Urinary bladder (tissue), 4 donors: ENCODE data around the gene SPECC1. TPM values are rescaled to one million over a fixed set of nuclear protein-coding genes. Genes with fewer than 3 reads are reported as not detected.
"Not testable (repeated sequence)": the region's sequence is repeated elsewhere in the genome, so short reads cannot be mapped to it uniquely, and the experiment has no call there.

Source experiments
- DNase-seq: peaks from one replicate; pipeline ENCODE4 v3.0.0-alpha.2; 2015; ENCODE audit errors: extremely low spot score
- H3K27ac ChIP-seq: one replicate; pipeline ENCODE4 v1.5.1; 2013; ENCODE audit warnings: low read depth, mild to moderate bottlenecking, moderate library complexity
- H3K36me3 ChIP-seq: one replicate; pipeline ENCODE4 v1.6.1; 2013; ENCODE audit warnings: mild to moderate bottlenecking, moderate library complexity; ENCODE audit not compliant: insufficient read depth
- H3K4me1 ChIP-seq: one replicate; pipeline ENCODE4 v1.6.1; 2013; ENCODE audit warnings: mild to moderate bottlenecking, moderate library complexity; ENCODE audit not compliant: insufficient read depth
- H3K4me3 ChIP-seq: one replicate; pipeline ENCODE4 v1.5.1; 2013; ENCODE audit warnings: low read depth, low read length
- WGBS: extraction: QIAGEN DNeasy Blood & Tissue Kit; methylation state at CpG from one replicate; pipeline ENCODE4 v1.1.7; 2013; 5-methylcytosine and 5-hydroxymethylcytosine counted together
- polyA plus RNA-seq: library from polyadenylated mRNA; stranded (reverse); fragments of 200-250 nt; gene quantifications from one replicate; pipeline ENCODE4 v1.2.3, GENCODE V29; 2013
- total RNA-seq: library from RNA; depleted of rRNA; stranded (reverse); fragments of >200 nt; gene quantifications from one replicate; pipeline ENCODE4 v1.2.3, GENCODE V29; 2014
- donor health status: healthy with polysubstance abuse.
- donor health status: healthy.

The SPECC1 gene
- total and polyA plus RNA-seq, 2 donors, result 9.8 to 23.5 TPM

DNA sequence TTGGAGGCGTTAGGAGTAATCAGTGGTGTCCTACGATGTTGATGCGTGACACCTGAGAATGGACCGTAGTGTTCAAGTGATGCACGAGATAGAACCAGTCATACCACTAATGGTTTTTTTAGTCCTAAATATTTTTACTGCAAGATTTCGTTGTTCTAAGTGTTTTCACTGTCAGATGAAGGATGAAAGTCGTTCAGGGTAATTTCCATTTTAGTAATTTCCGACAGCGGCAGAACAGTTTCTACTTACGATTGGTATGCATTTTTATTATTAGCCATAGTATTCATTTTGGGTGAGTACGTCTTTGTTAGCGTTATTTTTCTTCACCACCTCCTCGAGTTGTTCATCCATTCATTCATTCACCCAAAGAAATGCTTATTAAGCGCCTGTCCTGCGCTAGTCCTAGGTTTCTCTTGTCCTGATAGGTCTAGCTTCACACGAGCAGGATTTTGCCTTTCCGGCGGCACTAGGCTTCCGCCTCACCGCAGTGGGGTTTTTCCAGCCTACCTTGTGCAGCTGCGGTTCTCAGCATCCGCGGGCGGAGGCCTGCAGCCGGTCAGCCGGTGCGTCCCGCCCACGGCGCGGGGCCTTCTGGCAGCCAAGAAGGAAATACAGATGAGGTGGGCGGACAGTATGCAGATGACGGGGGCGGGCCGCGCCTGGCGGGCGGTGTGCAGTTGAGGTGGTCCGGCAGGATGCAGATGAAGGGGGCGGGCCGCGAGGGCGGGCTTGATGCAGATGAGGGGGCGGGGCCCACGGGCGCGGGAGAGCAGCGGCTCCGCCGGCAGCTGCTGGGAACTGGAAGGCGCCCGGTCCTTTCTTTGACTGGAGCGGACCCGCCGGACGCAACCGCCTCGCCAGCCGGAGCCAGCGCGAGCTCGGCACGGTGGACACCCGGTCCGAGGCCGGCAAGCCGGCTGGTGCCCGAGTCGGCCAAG, 146.4 kb downstream of the SPECC1 start:
- Histone ChIP-seq H3K27ac (no peak overlapping the region), H3K36me3 (no peaks in the 10 kb centered on the region), H3K4me1 (no peaks in the 10 kb centered on the region), H3K4me3 (peak overlapping the region; percentile 67)
- WGBS, result 12% methylated on average over 69 of the region's 69 CpGs
- peak; percentile 87 for DNase-seq

GRCh38 chr17:20156196-20157000, 147.2 kb downstream of the SPECC1 start:
- WGBS, result 2% methylated on average over 72 of the region's 72 CpGs
- DNase-seq, result no peak
- no peaks in the 10 kb centered on the region for H3K36me3 ChIP-seq
- H3K4me3 ChIP-seq, result peak overlapping the region; percentile 67
- no peaks in the 10 kb centered on the region for H3K4me1 ChIP-seq
- no peak overlapping the region for H3K27ac ChIP-seq

GRCh38 chr17:20157001-20157310, 147.8 kb downstream of the SPECC1 start:
- Histone ChIP-seq H3K4me1 (no peaks in the 10 kb centered on the region), H3K36me3 (no peaks in the 10 kb centered on the region), H3K27ac (no peak overlapping the region), H3K4me3 (peak overlapping the region; percentile 67)
- 75% methylated on average over 12 of the region's 12 CpGs for WGBS
- no peak for DNase-seq

DNA sequence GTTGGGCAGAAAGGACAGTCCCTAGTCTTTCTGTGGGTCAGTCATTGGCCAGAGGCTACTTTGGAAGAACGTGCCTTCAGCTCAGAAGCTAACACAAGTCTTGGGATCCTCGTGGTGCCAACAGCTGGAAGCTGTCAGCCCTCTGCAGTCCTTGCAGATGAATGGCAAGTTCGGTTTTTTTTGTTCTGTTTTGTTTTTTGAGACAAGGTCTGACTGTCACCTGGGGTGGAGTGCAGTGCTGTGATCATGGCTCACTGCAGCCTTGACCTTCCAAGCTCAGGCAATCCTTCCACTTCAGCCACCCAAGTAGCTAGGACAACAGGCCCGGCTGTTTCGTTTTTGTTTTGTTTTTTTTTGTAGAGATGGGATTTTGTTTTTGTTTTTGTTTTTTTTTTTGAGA, 149.4 kb downstream of the SPECC1 start:
- H3K4me3 ChIP-seq, result no peak overlapping the region
- WGBS, result 86% methylated on average over 5 of the region's 5 CpGs
- no peak overlapping the region for H3K27ac ChIP-seq
- DNase-seq, result no peak
- H3K4me1 ChIP-seq, result no peaks in the 10 kb centered on the region
- no peaks in the 10 kb centered on the region for H3K36me3 ChIP-seq

GRCh38 chr17:20159406-20160069, 150.4 kb downstream of the SPECC1 start:
- no peaks in the 10 kb centered on the region for H3K36me3 ChIP-seq
- no peak overlapping the region for H3K27ac ChIP-seq
- no peak for DNase-seq
- WGBS, result 93% methylated on average over 4 of the region's 4 CpGs
- H3K4me1 ChIP-seq, result no peaks in the 10 kb centered on the region
- no peak overlapping the region for H3K4me3 ChIP-seq

DNA sequence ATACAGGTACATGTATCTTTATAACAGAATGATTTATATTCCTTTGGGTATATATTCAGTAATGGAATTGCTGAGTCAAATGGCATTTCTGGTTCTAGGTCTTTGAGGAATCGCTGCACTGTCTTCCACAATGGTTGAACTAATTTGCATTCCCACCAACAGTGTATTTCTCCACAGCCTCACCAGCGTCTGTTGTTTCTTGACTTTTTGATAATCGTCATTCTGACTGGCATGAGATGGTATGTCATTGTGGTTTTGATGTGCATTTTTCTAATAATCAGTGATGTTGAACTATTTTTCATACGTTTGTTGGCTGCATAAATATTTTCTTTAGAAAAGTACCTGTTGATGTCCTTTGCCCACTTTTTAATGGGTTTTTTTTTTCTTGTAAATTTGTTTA, 156.4 kb downstream of the SPECC1 start:
- H3K36me3 ChIP-seq, H3K4me1 ChIP-seq, DNase-seq, H3K4me3 ChIP-seq, H3K27ac ChIP-seq: not testable (repeated sequence)
- WGBS, result 94% methylated on average over 4 of the region's 4 CpGs

DNA sequence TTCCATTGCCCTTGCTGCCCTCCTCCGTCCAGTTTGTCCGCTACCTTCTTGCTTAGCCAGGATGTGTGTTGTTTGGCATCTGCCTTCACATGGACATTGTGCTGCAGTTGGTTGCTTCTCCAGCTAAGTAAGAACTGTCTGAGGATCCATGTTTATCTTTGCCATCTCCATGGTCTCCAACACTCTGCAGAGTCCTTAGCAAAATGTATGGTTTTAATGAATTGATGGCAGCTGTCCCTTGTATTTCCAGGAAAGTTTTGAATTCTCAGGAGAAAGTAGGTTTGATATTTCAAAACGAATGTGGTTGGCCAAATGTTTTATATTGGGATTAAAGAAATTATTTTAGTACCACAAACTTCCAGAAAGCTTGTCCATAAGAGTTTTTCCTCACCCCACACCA, 160.9 kb downstream of the SPECC1 start:
- no peak for DNase-seq
- no peak overlapping the region for H3K27ac ChIP-seq
- H3K4me3 ChIP-seq, result no peak overlapping the region
- WGBS, result 78% methylated on average over 3 of the region's 3 CpGs
- H3K36me3 ChIP-seq, result no peaks in the 10 kb centered on the region
- no peaks in the 10 kb centered on the region for H3K4me1 ChIP-seq

DNA sequence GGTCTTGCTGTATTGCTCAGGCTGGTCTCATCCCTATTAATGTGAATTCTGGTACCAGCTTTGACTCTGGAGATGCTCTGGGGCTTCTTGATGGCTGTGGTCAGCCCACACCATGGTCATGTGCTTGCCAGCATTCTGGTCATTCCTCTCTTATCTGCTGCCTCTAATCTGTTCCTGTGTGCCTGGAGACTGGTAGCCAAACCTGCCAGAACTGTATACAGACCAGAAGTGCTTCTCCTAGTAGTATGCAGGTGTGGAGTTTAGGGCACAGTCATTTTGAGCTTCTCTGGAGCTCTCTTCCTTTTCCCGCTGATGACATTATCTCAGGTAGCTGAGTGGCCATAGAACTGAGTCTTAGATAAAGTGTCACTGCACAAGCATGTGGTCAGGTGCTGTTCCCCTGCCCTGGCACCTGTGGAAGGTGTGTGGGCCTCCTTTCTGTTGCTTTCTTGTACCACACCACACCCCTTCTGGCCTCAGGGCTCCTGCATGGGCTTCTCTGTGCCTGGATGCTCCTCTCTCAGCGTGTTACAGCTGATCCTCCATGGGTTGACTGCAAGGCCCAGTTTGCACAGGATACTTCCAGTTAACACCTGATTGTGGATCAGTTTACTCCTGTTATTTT, 162.7 kb downstream of the SPECC1 start:
- DNase-seq, result no peak

GRCh38 chr17:20172376-20172775, 163.2 kb downstream of the SPECC1 start:
- no peak for DNase-seq
- WGBS, result 79% methylated on average over 2 of the region's 2 CpGs
- Histone ChIP-seq H3K4me3 (no peak overlapping the region), H3K4me1 (no peaks in the 10 kb centered on the region), H3K27ac (no peak overlapping the region), H3K36me3 (no peaks in the 10 kb centered on the region)

More for the DNA sequence above, 162.7 kb downstream of the SPECC1 start:
- H3K27ac ChIP-seq, result no peak overlapping the region
- H3K4me1 ChIP-seq, result no peaks in the 10 kb centered on the region
- H3K36me3 ChIP-seq, result no peaks in the 10 kb centered on the region
- WGBS, result 93% methylated on average over 2 of the region's 2 CpGs
- H3K4me3 ChIP-seq, result no peak overlapping the region

- H3K4me3 ChIP-seq, result no peak overlapping the region
- 19% methylated on average over 1 of the region's 1 CpG for WGBS
- DNase-seq, result no peak
- H3K4me1 ChIP-seq, result no peaks in the 10 kb centered on the region
- no peaks in the 10 kb centered on the region for H3K36me3 ChIP-seq
- H3K27ac ChIP-seq, result no peak overlapping the region
Observed at GRCh38 chr17:20173091-20173490, 163.9 kb downstream of the SPECC1 start.

- Histone ChIP-seq H3K4me1 (no peaks in the 10 kb centered on the region), H3K27ac (no peak overlapping the region)
- WGBS, result 94% methylated on average over 12 of the region's 12 CpGs
Observed at GRCh38 chr17:20174588-20175265, 165.6 kb downstream of the SPECC1 start.

DNA sequence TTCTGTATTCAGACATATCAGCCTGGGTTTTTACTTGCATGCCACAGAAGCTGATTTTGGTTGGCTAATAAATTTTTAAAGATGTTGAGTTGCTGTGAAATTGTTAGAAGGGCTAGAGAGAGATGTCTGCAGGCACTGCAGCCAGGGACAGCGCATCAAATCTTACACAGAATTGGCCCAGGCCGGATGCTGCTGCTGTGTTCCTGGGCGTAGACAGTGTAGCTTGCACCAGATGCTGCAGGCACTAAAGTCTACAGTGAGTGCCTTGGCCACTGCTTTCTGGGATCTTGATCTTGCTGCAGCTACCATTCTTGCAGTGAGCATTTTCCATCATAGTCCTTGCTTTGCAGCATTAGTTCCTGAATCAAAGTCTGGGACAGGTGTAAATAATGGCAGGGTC, 169.9 kb downstream of the SPECC1 start:
- Histone ChIP-seq H3K4me1 (no peaks in the 10 kb centered on the region), H3K27ac (no peak overlapping the region), H3K4me3 (no peak overlapping the region), H3K36me3 (no peaks in the 10 kb centered on the region)
- 85% methylated on average over 3 of the region's 3 CpGs for WGBS
- no peak for DNase-seq

More at GRCh38 chr17:20174588-20175265, 165.6 kb downstream of the SPECC1 start:
- H3K36me3 ChIP-seq, result no peaks in the 10 kb centered on the region
- DNase-seq, result no peak
- H3K4me3 ChIP-seq, result no peak overlapping the region

GRCh38 chr17:20180661-20181060, 171.5 kb downstream of the SPECC1 start:
- Histone ChIP-seq H3K27ac (no peak overlapping the region), H3K4me1 (no peaks in the 10 kb centered on the region), H3K36me3 (no peaks in the 10 kb centered on the region), H3K4me3 (no peak overlapping the region)
- WGBS, result 100% methylated on average over 1 of the region's 1 CpG
- no peak for DNase-seq
